NCI-H345 treated with DMSO at 0.1 percent for 48 hours (cell line): Measurements from ENCODE around the gene POLR1A.
"Not testable (repeated sequence)": the region's sequence is repeated elsewhere in the genome, so short reads cannot be mapped to it uniquely, and the experiment has no call there.

Experiments
- DNase-seq: peaks from one replicate; lab custom pipeline; 2025; ENCODE audit not compliant: unreplicated experiment; lab: John Stamatoyannopoulos, UW

Gene POLR1A

DNA sequence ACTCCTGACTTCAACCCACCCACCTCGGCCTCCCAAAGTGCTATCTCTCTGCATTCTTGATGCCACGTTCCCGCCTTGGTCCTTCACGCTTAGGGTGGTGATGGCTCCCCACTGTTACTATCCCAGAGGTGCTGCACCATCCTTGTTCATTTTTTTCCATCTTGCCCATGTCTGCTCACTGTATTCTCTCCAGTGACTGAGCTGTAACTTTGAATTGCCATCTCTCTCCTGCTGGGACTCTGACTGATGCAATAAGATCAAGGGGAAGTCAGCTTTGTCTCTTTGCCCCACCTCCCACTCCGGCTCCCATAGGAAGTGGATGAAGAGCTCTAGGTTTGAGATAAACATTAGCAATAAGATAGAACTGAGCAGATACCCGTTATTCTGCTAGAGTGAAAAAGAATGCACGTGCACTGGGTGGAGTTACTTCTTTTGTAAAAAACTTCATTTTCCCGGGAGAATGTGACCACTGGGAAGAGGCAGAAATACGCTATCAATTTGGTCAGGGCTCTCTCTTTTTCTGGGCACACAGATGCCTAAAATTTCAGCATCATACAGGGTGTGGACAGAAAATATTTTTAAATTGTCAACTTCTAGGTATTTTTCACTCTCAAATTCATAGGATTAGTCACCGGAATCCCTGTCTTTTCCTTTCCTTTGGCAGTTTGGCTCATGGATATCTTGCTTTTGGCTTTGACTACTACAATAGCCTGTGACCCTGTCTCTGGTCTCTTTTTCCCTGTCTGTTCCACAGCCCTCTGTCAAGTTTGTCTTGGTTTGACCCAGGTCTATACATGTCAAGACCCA lies 105.4 kb downstream of the POLR1A start:
- no peak for DNase-seq

DNA sequence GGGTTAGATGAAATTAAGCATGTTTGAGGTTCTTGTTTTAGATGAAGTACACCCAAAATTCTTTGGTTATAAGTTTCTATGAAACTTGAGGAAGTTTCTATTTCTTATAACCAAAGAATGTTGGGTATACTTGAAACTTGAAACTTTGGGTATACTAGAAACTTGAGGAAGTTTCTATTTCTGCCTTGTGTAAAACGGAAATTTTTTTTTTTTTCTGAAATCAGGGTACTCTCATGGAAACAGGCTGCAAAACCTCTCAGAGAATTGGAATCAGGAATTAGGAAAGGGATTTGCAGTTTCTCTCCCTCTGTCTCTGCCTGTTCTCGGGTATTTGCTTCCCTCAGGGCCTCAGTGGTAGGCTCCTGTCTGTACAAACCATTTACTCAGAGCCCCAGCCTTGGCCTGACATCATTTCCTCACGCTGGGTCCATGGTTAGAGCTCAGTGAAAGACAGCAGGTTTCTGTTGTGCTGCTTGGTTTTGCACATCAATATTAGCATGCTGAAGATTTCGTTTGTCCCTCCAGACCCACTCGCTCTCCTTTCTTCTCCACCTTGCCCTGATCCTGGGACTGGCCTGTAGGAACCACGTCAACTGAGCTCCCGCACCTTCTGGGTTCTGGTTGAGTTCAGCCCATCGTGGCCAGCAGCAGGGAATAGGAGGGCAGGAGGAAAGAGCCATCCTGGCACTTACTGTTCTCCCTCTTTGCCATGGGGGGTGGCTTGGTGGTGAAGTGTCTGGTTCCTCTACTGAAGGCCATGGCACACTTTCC lies 106.4 kb downstream of the POLR1A start:
- DNase-seq: no peak

DNA sequence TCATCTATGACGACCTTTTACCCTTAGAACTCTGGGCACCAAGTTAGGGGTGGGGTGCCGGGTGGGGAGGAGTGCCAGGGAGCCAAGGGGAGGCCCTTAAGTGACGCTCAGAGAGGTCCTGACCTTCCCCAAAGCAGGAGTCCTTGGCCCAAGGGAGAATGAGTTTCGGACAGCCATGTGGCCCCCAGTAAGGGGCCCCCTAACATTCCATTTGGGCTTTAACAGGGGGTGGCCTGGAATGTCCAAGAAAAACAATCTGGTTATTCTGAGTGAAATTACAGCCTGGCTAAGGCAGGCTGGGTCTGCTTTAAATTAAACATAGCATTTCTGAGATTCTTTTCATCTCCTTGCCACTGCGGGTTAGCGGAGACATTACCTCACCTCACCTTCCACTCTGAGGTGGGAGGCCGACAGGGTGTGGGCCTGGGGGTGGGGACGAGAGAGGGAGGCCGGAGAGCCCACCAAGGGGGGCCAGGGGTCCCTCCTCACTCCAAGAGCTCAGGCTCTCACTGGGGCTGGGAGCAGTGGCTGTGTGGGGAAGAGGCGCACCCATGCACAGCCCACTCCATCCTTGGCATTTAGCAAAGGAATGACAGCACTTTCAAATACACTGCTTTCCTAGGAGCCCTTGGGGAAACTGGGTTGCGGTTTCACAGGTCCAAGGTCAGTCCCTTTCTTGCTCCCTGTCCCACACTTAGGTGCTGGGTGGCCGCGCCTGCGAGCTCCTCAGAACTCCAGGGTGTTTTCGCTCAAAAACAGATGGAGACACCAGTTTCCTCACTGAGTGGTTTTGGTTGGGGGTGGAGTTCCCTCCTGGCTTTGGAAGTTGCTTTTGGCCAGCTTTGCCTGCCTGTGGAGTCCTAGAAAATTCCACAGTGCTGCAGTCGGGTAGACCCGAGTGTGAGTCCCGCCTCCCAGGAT lies 107.4 kb downstream of the POLR1A start:
- DNase-seq: no peak

DNA sequence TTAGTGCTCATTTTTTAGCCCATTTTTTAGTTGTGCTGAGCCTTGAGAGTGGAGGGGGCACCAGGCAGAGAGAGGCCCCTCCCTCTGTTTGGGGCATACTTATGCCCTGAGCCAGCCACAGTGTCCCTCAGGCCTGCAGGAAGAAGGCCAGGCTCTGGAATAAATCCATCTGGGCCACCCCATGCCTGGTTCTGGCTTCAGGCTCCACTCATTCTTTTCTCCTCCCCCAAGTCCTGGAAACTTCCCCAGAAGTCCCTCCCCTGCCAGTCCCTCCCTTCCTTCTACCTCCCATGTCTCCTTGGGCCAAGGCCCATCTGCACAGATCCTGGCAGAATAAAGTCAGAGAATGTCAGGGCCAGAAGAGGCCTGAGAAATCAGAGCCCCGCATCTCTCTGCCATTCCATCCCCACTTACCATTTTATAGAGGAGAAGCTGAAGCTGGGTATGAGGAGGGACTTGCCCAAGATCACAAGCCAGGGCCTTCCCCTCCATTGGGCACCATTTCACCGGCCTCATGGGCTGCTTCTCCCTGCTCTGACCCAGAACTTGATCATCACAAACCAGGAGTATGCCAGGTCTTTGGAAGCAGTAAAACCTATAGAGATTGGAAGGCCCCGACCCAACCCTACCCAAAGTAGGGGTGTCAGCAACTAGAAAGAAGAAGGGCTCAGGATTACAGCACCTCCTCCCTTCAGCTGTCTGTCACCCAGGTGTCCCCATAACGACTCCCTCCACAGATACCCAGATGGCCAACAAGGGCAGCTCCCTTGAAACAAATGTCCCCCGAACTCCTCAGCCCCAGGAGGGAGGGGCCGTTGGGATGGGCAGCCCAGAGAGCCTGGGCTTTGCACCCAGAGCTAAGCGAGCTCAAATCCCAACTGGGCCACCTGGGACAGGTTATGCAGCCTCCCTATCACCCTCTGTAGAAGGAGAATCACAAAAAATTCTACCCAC lies 108.4 kb downstream of the POLR1A start:
- DNase-seq: no peak

DNA sequence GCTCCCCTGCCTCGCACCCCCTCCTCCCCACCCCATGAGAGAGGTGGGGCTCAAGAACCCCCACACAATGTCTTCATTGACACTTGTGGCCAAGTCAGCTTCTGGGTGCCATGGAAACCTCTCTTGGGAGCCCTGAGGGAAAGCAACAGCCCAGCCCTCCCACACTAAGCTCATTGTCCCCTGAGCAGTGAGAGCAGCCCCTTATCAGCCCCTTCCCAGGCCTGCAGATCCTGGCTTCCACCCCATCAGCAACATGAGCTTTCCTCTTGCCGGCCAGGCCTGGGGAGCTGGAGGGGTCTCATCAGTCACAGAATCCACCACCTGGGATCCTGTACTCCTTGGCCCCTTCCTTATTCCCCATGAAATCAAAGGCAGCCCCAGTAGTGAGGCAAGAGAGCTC lies 109.1 kb downstream of the POLR1A start:
- no peak for DNase-seq

DNA sequence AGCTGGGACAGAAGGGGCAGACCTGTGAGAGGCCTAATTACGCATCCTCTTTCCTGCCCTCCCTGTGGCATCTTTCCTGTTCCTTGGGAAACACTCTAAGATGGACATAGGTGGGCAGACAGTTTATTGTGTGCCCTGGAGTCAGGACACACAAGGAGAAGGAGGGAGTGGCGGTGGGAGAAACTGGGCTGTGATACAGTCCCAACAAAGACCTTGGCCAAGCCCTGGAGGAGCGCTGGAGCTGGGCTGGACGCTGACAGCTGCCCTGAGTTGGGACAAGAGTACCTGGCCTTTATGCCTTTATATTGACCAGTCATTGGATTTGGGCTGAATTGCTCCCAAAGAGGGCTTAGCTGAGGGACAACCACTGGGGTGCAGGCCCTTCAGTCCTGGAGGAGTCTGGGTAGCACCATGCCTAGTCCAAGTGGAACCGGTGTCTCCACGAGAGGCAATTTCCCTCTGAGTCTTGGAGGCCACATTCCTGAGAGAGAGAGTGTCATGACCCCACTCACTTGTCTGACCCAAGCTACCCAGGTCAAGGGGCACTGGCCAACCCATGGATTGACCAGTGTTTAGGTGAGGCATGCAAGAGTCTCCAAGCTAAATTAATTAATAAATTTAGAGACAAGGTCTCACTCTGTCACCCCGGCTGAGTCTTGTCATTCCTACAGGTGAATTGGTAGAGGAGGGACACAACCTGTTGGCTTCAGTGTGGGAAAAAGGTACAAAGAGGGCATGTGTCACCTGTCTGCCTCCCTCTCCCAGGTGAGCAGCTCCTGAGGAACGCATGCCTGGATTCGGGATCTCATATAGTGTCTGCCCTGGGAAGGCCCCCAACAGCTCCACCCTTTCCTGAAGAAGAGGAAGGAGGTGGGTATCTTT lies 109.8 kb downstream of the POLR1A start:
- DNase-seq: no peak

DNA sequence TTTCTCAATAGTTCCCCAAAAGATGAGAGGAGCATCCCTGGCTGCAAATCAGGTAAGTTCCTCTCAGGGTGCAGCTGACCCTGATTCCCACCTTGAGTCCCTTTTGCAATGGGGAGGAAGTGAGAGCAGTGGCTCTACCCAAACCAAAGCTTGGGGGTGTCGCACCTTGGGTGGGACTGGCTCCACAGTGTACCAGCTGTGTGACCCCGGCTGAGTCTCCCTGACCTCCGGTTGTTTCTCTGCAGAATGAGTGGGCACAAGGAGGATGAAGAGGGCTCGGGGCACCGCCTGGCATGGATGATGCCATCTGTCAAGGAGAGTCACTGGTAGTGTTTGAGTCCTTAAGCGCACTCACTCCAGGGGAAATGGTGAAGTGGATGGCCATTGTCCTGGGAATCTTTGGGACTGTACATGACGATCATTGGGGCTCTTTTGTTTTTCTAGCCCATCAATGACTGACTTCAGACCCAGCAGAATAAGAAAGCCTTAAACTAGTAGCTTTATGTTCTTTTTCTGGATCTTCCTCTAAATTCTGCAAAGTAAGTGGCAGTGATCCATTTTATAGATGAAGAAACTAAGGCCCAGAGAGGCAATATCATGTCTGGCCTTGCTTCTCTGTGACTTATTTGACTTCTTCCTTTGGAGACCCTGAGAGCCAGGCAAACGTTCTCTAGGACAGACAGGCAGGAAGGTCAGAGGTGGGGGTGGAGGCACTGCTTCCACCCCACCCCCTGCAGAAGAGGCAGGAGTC lies 110.6 kb downstream of the POLR1A start:
- DNase-seq: no peak

DNA sequence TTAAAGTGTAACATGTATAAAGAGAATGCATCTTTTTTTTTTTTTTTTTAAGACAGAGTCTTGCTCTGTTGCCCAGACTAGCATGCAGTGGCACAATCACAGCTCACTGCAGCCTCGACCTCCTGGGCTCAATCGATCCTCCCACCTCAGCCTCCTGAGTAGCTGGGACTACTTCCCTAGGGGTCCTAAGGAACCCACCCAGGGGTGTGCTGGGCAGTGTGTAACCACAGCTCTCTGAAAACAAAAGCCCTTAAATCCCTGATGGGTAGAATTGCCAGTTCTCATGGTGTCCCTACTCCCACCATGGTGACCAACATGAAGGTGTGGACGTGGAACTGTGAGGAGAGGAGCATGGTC lies 111.3 kb downstream of the POLR1A start:
- DNase-seq: no peak

DNA sequence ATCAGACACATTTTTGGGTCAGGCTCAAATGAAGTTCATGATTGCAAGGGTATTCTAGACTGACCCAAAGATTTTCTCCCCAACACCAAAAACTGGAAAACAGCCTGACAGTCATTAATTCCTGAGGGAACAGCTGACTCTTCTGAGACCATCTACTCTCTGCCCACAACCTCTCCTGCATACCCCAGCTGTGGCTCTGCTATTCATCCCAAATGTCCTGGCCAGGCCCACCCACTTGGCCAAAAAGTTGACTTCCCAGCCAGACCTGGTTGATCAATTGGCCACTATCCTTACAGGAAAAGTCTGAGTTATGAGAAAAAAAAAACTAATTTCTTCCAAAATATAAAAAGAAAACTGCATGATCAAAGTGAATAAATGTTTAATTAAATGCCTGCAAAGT lies 113.1 kb downstream of the POLR1A start:
- no peak for DNase-seq

DNA sequence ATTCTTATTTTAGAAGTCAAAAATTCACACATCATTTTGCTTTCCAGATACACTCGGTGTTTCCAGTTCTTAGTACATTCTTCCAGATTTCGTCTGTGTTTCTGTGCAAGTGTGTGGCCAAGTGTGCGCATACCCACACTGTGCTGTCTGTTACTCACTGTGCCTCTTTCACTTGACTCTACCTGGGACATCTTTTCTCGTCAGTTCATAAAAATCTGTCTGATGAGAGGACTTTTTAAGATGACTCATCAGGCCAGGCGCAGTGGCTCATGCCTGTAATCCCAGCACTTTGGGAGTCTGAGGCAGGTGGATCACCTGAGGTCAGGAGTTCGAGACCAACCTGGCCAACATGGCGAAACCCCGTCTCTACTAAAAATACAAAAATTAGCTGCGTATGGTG lies 113.6 kb downstream of the POLR1A start:
- DNase-seq: not testable (repeated sequence)

DNA sequence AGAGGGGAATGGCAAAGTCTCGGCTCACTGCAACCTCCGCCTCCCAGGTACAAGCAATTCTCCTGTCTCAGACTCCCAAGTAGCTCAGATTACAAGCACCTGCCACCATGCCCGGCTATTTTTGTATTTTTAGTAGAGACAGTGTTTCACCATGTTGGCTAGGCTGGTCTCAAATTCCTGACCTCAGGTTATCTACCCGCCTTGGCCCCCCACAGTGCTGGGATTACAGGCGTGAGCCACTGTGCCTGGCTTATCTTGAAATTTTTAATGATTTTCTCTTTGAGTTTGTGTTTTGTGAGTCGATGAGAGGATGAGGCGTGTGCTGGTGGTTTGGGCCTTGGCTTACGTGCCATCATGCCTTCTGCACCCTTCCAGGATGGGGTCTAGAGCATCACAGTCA lies 115.6 kb downstream of the POLR1A start:
- no peak for DNase-seq

DNA sequence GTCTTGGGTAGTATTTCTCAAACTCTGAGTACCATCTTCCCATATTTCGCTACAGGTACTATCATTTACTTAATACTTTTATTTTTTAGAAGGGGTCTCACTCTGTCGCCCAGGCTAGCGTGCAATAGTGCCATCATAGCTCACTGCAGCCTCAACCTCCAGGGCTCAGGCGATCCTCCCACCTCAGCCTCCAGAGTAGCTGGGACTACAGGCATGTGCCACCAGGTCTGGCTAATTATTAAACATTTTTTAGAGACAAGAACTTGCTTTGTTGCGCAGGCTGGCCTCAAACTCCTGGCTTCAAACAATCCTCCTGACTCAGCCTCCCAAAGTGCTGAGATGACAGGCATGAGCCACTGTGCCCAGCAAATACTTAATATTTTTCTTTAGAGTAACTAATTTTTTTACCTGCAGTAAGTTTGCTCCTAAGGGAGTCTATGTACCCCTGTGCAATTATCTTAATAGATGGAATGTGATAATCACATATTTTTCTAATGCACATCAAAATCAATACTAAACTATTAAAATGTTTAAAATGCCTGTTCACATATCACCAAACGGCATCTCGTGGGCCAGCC lies 116.3 kb downstream of the POLR1A start:
- DNase-seq: no peak

DNA sequence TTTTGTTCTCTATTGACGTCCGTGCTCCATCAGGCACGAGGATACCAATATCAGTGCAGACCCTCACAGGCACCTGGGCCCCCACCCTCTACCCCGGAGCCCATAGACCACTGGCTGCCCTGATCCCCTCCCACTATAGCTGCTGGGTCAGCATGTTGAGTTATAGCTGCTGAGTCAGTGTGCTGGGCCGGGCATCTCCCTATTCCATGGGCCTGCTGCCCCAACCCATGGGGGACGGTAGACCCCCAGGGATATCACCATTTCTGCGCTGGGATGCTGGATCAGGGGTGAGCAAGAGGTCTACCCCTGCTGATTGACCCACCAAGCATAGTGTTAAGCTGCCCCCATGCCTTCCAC lies 116.8 kb downstream of the POLR1A start:
- DNase-seq: no peak

DNA sequence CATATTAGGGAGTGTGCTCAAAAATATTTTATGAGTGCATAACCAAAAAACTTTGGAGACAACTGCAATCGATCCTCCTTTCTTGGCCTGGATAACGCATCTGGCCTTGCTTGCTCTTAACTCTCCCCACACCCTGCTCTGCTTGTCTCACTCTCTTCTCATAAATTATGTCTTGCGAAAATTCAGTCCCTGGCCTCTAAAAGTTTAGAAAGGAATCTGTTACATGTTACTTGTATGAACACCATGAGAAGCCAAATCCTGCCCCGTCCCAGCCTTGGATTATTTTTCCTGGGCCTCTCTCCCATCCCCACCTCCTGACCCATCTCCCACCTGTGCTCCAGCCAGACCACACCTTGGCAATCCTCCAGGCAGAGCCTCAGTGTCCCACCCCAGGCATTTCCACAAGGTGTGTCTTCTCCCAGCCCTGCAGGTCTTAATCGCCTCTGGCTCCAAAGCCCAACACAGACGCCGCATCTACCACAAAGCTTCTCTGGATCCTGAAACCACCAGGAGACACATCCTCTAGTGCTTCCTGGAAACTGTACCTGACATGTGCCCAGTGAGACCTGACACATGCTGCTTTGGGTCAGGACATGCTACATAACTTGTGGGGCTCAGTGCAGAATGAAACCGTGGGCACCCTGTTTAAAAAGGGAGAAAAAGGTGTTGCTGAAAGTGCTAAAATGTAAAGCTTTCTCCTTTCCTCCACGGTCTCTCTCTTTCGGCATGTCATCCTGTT lies 117.3 kb downstream of the POLR1A start:
- DNase-seq: no peak

DNA sequence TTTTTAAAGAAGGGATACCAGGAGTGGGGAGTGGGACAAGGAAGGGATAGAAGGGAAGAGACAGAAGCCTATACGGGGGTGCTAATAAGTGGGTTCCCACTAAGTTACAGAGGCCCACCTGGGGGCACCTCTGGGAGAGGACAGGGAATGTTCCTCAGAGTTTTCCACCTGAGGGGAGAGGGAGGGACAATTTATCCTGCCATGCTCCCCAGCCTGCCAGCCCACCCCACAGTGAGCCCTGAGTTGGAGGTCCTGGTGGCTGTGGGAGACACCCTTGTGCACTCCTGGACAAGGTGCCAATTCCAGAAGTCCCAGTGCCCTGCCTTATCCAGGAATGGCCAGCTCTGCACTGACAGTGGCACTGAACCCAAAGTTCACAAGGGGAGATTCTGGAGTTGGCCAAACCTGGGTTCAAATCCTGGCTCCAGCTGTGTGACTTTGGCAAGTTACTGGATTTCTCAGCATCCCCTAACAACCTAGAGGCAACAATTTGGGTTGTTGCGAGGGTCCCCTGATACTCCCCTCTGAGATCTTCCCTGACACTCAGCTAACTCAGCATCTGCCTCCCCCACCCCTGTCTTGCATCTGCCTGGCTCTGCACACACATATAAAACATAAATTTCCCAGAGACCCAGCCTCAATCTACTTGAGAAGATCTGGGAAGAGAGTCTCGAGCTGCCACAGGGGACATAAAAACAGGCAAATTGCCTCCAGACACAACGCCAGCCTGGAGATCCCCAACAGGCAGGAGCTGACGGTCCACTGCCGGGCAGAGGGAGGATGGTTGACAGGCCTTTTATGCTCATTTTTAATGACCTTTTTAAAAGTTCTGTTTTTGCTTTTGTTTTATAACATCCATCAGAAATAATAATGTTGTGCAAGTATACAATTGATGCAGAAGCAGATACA lies 118.2 kb downstream of the POLR1A start:
- DNase-seq: no peak

DNA sequence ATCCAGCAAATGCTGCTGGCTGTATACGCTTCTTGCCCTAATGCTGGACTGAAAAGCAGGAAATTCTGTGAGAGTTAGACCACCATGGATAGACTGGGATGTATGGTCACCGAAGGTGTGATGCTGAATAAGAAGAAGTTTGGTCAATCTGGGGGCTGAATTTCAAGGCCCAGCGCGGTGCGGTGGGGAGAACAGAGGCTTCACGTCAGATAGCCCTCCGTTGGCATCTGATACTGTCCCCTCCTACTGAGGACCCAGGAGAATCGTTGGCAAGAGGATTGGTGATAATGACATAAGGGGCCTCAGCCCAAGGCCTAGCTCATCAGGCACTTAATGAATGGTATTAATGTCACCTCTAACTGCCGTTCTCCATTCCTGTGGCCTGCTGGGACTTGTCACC lies 119.6 kb downstream of the POLR1A start:
- DNase-seq: no peak

DNA sequence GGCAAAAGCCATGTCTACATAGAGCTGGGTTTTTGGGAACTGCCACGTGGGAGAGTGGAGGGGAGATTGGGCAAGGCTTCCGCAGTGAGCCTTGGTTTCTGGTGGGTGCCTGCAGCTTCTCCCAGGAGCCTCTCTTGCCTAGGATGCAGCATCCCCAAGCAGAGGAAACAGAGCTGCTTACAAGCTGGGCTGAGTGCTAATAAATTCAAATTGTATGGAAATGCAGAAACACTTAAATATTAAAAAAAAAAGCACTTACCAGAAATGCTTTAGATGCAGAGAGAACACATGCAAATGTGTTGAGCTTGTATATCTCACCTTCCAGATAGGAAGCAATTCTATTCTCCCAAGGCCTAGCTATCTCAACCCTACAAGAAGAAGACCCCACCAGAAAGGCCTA lies 120.9 kb downstream of the POLR1A start:
- DNase-seq: no peak
